ENCODE results near the gene SNED1.

- no peak for TF ChIP-seq POLR2A (IDR thresholded peaks at IDR 0.05)
- TF ChIP-seq, protein P1, sequence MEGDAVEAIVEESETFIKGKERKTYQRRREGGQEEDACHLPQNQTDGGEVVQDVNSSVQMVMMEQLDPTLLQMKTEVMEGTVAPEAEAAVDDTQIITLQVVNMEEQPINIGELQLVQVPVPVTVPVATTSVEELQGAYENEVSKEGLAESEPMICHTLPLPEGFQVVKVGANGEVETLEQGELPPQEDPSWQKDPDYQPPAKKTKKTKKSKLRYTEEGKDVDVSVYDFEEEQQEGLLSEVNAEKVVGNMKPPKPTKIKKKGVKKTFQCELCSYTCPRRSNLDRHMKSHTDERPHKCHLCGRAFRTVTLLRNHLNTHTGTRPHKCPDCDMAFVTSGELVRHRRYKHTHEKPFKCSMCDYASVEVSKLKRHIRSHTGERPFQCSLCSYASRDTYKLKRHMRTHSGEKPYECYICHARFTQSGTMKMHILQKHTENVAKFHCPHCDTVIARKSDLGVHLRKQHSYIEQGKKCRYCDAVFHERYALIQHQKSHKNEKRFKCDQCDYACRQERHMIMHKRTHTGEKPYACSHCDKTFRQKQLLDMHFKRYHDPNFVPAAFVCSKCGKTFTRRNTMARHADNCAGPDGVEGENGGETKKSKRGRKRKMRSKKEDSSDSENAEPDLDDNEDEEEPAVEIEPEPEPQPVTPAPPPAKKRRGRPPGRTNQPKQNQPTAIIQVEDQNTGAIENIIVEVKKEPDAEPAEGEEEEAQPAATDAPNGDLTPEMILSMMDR (IDR thresholded peaks at IDR 0.05), result no peak
These were observed 89.2 kb downstream of the SNED1 start for GRCh38 chr2:241087420-241088268.

Measured in lower leg skin (tissue), 3 donors.